Choroid plexus epithelial cell (primary cell): Measurements from ENCODE around the gene PPP1R13B.

ENCODE experiments used
- DNase-seq: peaks from one replicate; pipeline ENCODE4 v3.0.0-alpha.2; 2010; ENCODE audit warnings: low read depth
- H3K4me3 ChIP-seq: 2 replicates; pipeline ENCODE4 v1.5.1; 2011; ENCODE audit warnings: low read depth, mild to moderate bottlenecking, control low read depth, low read length, moderate library complexity
- CTCF ChIP-seq: conservative IDR thresholded peaks from 2 replicates; pipeline ENCODE4 v1.5.1; 2011; ENCODE audit warnings: low read depth, mild to moderate bottlenecking, control low read depth, inconsistent platforms, low read length, moderate library complexity

The PPP1R13B gene

GRCh38 chr14:103870891-103871595 is 23.7 kb upstream of the PPP1R13B start:
- no peak for DNase-seq
- TF ChIP-seq CTCF: no peak
- H3K4me3 ChIP-seq: no peak overlapping the region

- TF ChIP-seq CTCF: no peak
- no peak overlapping the region for H3K4me3 ChIP-seq
- DNase-seq: no peak
These were observed 22.9 kb upstream of the PPP1R13B start for GRCh38 chr14:103870144-103870876.

GRCh38 chr14:103869406-103870143 is 22.2 kb upstream of the PPP1R13B start:
- no peak for TF ChIP-seq CTCF
- DNase-seq: no peak
- no peak overlapping the region for H3K4me3 ChIP-seq

- H3K4me3 ChIP-seq: no peak overlapping the region
- TF ChIP-seq CTCF: no peak
- no peak for DNase-seq
These were observed 21.0 kb upstream of the PPP1R13B start for GRCh38 chr14:103868242-103868897.

- no peak overlapping the region for H3K4me3 ChIP-seq
- TF ChIP-seq CTCF: no peak
- DNase-seq: no peak
These were observed 20.2 kb upstream of the PPP1R13B start for GRCh38 chr14:103867523-103867953.

- no peak for DNase-seq
- H3K4me3 ChIP-seq: no peak overlapping the region
- no peak for TF ChIP-seq CTCF
These were observed 19.6 kb upstream of the PPP1R13B start for GRCh38 chr14:103867020-103867419.
